SK-N-MC (cell line): Measurements from ENCODE around the gene CDX2.

ENCODE experiments used
- EZH2 ChIP-seq: fragments of 200-600 bp; sonication (generic); IDR thresholded peaks from one replicate; pipeline ENCODE4 v1.6.1; 2017; ENCODE audit warnings: antibody characterized with exemption
- FOXP2 ChIP-seq: optimal IDR thresholded peaks from 2 replicates; pipeline ENCODE3; 2011; ENCODE audit warnings: mild to moderate bottlenecking, moderate library complexity; ENCODE audit not compliant: insufficient read depth; ENCODE audit errors: extremely low read length, control extremely low read depth
- POLR2AphosphoS5 ChIP-seq: IDR thresholded peaks from 2 replicates; pipeline ENCODE4 v1.6.1; 2012; ENCODE audit warnings: mild to moderate bottlenecking, low read depth, low read length, borderline replicate concordance

- TF ChIP-seq POLR2AphosphoS5 (no peak), EZH2 (no peak), FOXP2 (no peak)
Measured at GRCh38 chr13:28014301-28014700, 45.2 kb upstream of the CDX2 start.
